Measurements from ENCODE around the gene C2orf76.

- TF ChIP-seq CTCF (conservative IDR thresholded peaks at IDR 0.05; ENCODE audit: low read depth, low read length) (no peak), CHD1 (IDR thresholded peaks at IDR 0.05; ENCODE audit: low read depth, low read length) (no peak), FOS (IDR thresholded peaks at IDR 0.05; ENCODE audit: low read depth, low read length) (no peak), SMC3 (IDR thresholded peaks at IDR 0.05; ENCODE audit: low read depth, low read length) (no peak), POLR2A (IDR thresholded peaks at IDR 0.05; ENCODE audit: low read depth, low read length) (no peak), RFX5 (IDR thresholded peaks at IDR 0.05; ENCODE audit: low read depth, low read length) (no peak), USF2 (IDR thresholded peaks at IDR 0.05; ENCODE audit: low read depth, low read length) (no peak)
These were observed 3.2 kb upstream of the C2orf76 start for GRCh38 chr2:119369845-119370244.
